H9 (cell line): ENCODE measurements around the gene RBM8A. TPM values are rescaled to one million over a fixed set of nuclear protein-coding genes. Genes with fewer than 3 reads are reported as not detected.

ENCODE experiments used
- DNase-seq: peaks from one replicate; pipeline ENCODE4 v3.0.0-alpha.2; 2017
- H2AFZ ChIP-seq: one replicate; pipeline ENCODE4 v1.6.1; 2013; ENCODE audit warnings: mild to moderate bottlenecking, low read length, control low read depth, moderate library complexity
- H2AK5ac ChIP-seq: 2 replicates; pipeline ENCODE4 v1.6.1; 2013; ENCODE audit warnings: low read length, control low read depth, mixed read lengths; ENCODE audit not compliant: insufficient read length
- H2BK120ac ChIP-seq: one replicate; pipeline ENCODE4 v1.6.1; 2013; ENCODE audit warnings: low read depth, mild to moderate bottlenecking, low read length, control low read depth, inconsistent platforms; ENCODE audit not compliant: poor library complexity, severe bottlenecking
- H2BK12ac ChIP-seq: 2 replicates; pipeline ENCODE4 v1.6.1; 2013; ENCODE audit warnings: low read length, control low read depth, mixed read lengths, low read depth; ENCODE audit not compliant: insufficient read length
- H2BK15ac ChIP-seq: 2 replicates; pipeline ENCODE4 v1.6.1; 2013; ENCODE audit warnings: low read depth, low read length, control low read depth
- H2BK20ac ChIP-seq: one replicate; pipeline ENCODE4 v1.6.1; 2013; ENCODE audit warnings: low read depth, mild to moderate bottlenecking, low read length, control low read depth, inconsistent platforms; ENCODE audit not compliant: poor library complexity, severe bottlenecking
- H2BK5ac ChIP-seq: 2 replicates; pipeline ENCODE4 v1.6.1; 2013; ENCODE audit warnings: low read length, control low read depth, mixed read lengths; ENCODE audit not compliant: insufficient read length
- H3K14ac ChIP-seq: 2 replicates; pipeline ENCODE4 v1.6.1; 2013; ENCODE audit warnings: low read length, control low read depth; ENCODE audit not compliant: insufficient read depth
- H3K18ac ChIP-seq: 2 replicates; pipeline ENCODE4 v1.6.1; 2013; ENCODE audit warnings: low read depth, mild to moderate bottlenecking, mixed read lengths, low read length, control low read depth; ENCODE audit not compliant: insufficient read length
- H3K23ac ChIP-seq: 2 replicates; pipeline ENCODE4 v1.6.1; 2013; ENCODE audit warnings: low read length, control low read depth, mixed read lengths, low read depth; ENCODE audit not compliant: insufficient read length
- H3K23me2 ChIP-seq: 2 replicates; pipeline ENCODE4 v1.6.1; 2013; ENCODE audit warnings: low read depth, mild to moderate bottlenecking, mixed read lengths, low read length, control low read depth; ENCODE audit not compliant: insufficient read length, poor library complexity, severe bottlenecking
- H3K27ac ChIP-seq: 2 replicates; pipeline ENCODE4 v1.5.1; 2013; ENCODE audit warnings: low read length, control low read depth, mixed read lengths, low read depth; ENCODE audit not compliant: insufficient read length
- H3K27me3 ChIP-seq: 2 replicates; pipeline ENCODE4 v1.6.1; 2013; ENCODE audit warnings: low read length, control low read depth, inconsistent platforms; ENCODE audit not compliant: insufficient read depth
- H3K4ac ChIP-seq: 2 replicates; pipeline ENCODE4 v1.6.1; 2013; ENCODE audit warnings: low read depth, mild to moderate bottlenecking, control low read depth, inconsistent platforms, low read length, moderate library complexity
- H3K4me1 ChIP-seq: 2 replicates; pipeline ENCODE4 v1.6.1; 2013; ENCODE audit warnings: low read length, control low read depth, inconsistent platforms; ENCODE audit not compliant: insufficient read depth
- H3K4me2 ChIP-seq: 2 replicates; pipeline ENCODE4 v1.6.1; 2013; ENCODE audit warnings: low read length, control low read depth, mixed read lengths; ENCODE audit not compliant: insufficient read length, insufficient read depth
- H3K56ac ChIP-seq: 2 replicates; pipeline ENCODE4 v1.6.1; 2013; ENCODE audit warnings: low read depth, mild to moderate bottlenecking, mixed read lengths, low read length, control low read depth; ENCODE audit not compliant: insufficient read length
- H3K79me1 ChIP-seq: 2 replicates; pipeline ENCODE4 v1.6.1; 2013; ENCODE audit warnings: low read depth, mild to moderate bottlenecking, moderate library complexity, low read length, control low read depth, inconsistent platforms; ENCODE audit not compliant: insufficient read depth, poor library complexity, severe bottlenecking
- H3K79me2 ChIP-seq: 2 replicates; pipeline ENCODE4 v1.6.1; 2013; ENCODE audit warnings: low read length, control low read depth, inconsistent platforms; ENCODE audit not compliant: insufficient read depth
- H3K9ac ChIP-seq: 2 replicates; pipeline ENCODE4 v1.6.1; 2013; ENCODE audit warnings: low read length, control low read depth, mixed read lengths; ENCODE audit not compliant: insufficient read length; ENCODE audit errors: extremely low read depth
- H3K9me3 ChIP-seq: one replicate; pipeline ENCODE4 v1.6.1; 2013; ENCODE audit warnings: low read depth, low read length, inconsistent platforms; ENCODE audit not compliant: control insufficient read depth
- H3T11ph ChIP-seq: one replicate; pipeline ENCODE4 v1.6.1; 2013; ENCODE audit warnings: mild to moderate bottlenecking, low read length, control low read depth, inconsistent platforms
- H4K20me1 ChIP-seq: one replicate; pipeline ENCODE4 v1.6.1; 2013; ENCODE audit not compliant: control insufficient read depth, insufficient read length, insufficient read depth
- H4K5ac ChIP-seq: 2 replicates; pipeline ENCODE4 v1.6.1; 2013; ENCODE audit warnings: low read depth, mild to moderate bottlenecking, mixed read lengths, low read length, control low read depth; ENCODE audit not compliant: insufficient read length
- H4K8ac ChIP-seq: replicated peaks from 2 replicates; pipeline ENCODE4 v1.6.1; 2013; ENCODE audit warnings: low read length, control low read depth, mixed read lengths, low read depth; ENCODE audit not compliant: insufficient read length
- H4K91ac ChIP-seq: 2 replicates; pipeline ENCODE4 v1.6.1; 2013; ENCODE audit warnings: low read depth, mild to moderate bottlenecking, moderate library complexity, mixed read lengths, low read length, control low read depth; ENCODE audit not compliant: insufficient read length
- H3K27ac Mint-ChIP-seq, 3 experiments: 2 replicates in 2 of 3; 3 replicates in 1 of 3; pipeline ENCODE4 v1.8.0; 2020 to 2021; ENCODE audit warnings: mixed read lengths in 3 of 3, mild to moderate bottlenecking in 1 of 3, moderate library complexity in 1 of 3
- H3K27me3 Mint-ChIP-seq: 2 replicates; pipeline ENCODE4 v1.8.0; 2021; ENCODE audit warnings: low read depth, mild to moderate bottlenecking, moderate library complexity, mixed read lengths
- H3K36me3 Mint-ChIP-seq, 3 experiments: 2 replicates in 2 of 3; 3 replicates in 1 of 3; pipeline ENCODE4 v1.8.0; 2020 to 2021; ENCODE audit warnings: low read depth in 3 of 3, mixed read lengths in 3 of 3; ENCODE audit not compliant: insufficient read depth in 1 of 3
- H3K4me1 Mint-ChIP-seq, 2 experiments: 2 replicates each; pipeline ENCODE4 v1.8.0; 2020; ENCODE audit warnings: mixed read lengths in 2 of 2
- H3K4me3 Mint-ChIP-seq, 2 experiments: 2 replicates in 1 of 2; 3 replicates in 1 of 2; pipeline ENCODE4 v1.8.0; 2020 to 2021; ENCODE audit warnings: mild to moderate bottlenecking in 2 of 2, mixed read lengths in 2 of 2, moderate library complexity in 1 of 2
- H3K9me3 Mint-ChIP-seq, 2 experiments: 2 replicates in 1 of 2; 3 replicates in 1 of 2; pipeline ENCODE4 v1.8.0; 2020; ENCODE audit warnings: mild to moderate bottlenecking in 2 of 2, mixed read lengths in 2 of 2, moderate library complexity in 1 of 2
- WGBS: extraction: QIAGEN DNeasy Blood & Tissue Kit; methylation state at CpG from one replicate; pipeline ENCODE4 v1.1.7; 2013; ENCODE audit warnings: missing lambda C conversion rate, low lambda C conversion rate, mixed read lengths; ENCODE audit not compliant: insufficient read length; ENCODE audit errors: extremely low coverage; 5-methylcytosine and 5-hydroxymethylcytosine counted together
- total RNA-seq: library from RNA; stranded (reverse); gene quantifications from 2 replicates; pipeline ENCODE4 v1.2.1, GENCODE V29; 2021
- TF ChIP-seq, protein P1 (sequence below): fragments of 200-600 bp; sonication (generic); conservative IDR thresholded peaks from 3 replicates; pipeline ENCODE4 v1.8.0; 2021; ENCODE audit warnings: antibody characterized with exemption, mild to moderate bottlenecking

RBM8A gene
- total RNA-seq, 1 experiment from 2014 or later, result 298 TPM

DNA sequence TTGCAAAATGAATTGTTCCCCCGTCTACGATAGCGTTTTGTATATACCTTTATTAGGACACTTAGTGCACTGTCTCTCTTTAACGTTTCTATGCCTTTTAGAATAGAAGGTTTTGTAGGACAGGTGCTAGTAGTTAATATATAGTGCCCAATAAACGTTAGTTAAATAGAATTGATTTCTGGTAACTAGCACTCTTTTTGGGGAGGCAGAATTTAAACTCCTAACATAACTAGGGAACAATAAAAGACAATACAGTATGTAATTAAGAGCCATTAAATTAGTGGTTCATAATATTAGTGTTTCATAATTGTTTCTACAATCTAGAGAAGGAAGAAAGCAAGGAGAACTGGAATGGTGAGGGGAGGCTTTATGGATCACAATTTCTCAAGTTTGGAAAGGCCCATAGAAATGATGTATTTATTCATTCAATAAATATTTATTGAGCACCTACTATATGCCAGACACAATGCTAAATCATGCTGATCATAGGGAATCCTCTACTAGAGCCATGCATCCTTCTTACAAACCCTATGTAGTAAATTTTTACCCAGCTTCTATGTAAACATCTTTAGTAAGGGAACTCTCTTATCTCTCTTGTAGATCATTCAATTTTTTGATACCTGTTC lies 37.9 kb upstream of the RBM8A start:
- H3K27ac Mint-ChIP-seq, result no peak overlapping the region
- no peak overlapping the region for H2BK12ac ChIP-seq
- peaks cover 3% of the 10 kb centered on the region in 2 experiments; a peak in 3 of 5 replicates for H3K9me3 Mint-ChIP-seq
- H3K9ac ChIP-seq, result no peak overlapping the region
- no peak overlapping the region for H3K27ac ChIP-seq
- H3K14ac ChIP-seq, result no peak overlapping the region
- no peak overlapping the region for H4K91ac ChIP-seq
- peak overlapping the region; percentile 78 to 92 for H3K4me3 Mint-ChIP-seq
- peak overlapping the region; percentile 74 for H3K4me2 ChIP-seq
- peaks cover 40% of the 10 kb centered on the region for H3K27me3 Mint-ChIP-seq
- no peak overlapping the region for H2AFZ ChIP-seq
- H2BK120ac ChIP-seq, result no peak overlapping the region
- TF ChIP-seq, protein P1, sequence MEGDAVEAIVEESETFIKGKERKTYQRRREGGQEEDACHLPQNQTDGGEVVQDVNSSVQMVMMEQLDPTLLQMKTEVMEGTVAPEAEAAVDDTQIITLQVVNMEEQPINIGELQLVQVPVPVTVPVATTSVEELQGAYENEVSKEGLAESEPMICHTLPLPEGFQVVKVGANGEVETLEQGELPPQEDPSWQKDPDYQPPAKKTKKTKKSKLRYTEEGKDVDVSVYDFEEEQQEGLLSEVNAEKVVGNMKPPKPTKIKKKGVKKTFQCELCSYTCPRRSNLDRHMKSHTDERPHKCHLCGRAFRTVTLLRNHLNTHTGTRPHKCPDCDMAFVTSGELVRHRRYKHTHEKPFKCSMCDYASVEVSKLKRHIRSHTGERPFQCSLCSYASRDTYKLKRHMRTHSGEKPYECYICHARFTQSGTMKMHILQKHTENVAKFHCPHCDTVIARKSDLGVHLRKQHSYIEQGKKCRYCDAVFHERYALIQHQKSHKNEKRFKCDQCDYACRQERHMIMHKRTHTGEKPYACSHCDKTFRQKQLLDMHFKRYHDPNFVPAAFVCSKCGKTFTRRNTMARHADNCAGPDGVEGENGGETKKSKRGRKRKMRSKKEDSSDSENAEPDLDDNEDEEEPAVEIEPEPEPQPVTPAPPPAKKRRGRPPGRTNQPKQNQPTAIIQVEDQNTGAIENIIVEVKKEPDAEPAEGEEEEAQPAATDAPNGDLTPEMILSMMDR, result no peak
- H3K36me3 Mint-ChIP-seq, result peaks cover 0 to 2% (median 0%) of the 10 kb centered on the region in 3 experiments; a peak in 2 of 7 replicates
- no peak for DNase-seq
- no peak overlapping the region for H2BK5ac ChIP-seq
- no peak overlapping the region for H2BK15ac ChIP-seq
- no peak overlapping the region for H4K5ac ChIP-seq
- no peaks in the 10 kb centered on the region for H4K20me1 ChIP-seq
- no peak overlapping the region for H3K23ac ChIP-seq
- peaks cover 2% of the 10 kb centered on the region; the same call in 1 of the 2 replicates for H3K4me1 ChIP-seq
- no peak overlapping the region for H3K4ac ChIP-seq
- H3K9me3 ChIP-seq, result no peaks in the 10 kb centered on the region
- no peaks in the 10 kb centered on the region for H3K79me2 ChIP-seq
- H4K8ac ChIP-seq, result no peak overlapping the region
- peaks cover 25% of the 10 kb centered on the region for H3K27me3 ChIP-seq
- no CpG with 5 or more reads among the region's 5 CpGs for WGBS
- H3K23me2 ChIP-seq, result peaks cover 25% of the 10 kb centered on the region
- H3K56ac ChIP-seq, result no peak overlapping the region
- no peak overlapping the region for H3K18ac ChIP-seq
- H3K79me1 ChIP-seq, result no peaks in the 10 kb centered on the region
- no peak overlapping the region for H2AK5ac ChIP-seq
- H3K4me1 Mint-ChIP-seq, result peaks cover 20 to 31% of the 10 kb centered on the region in 2 experiments
- no peak overlapping the region for H3T11ph ChIP-seq
- no peak overlapping the region for H2BK20ac ChIP-seq
